HepG2 (cell line): ENCODE data around the gene TRMT112. TPM values are rescaled to one million over a fixed set of nuclear protein-coding genes. Genes with fewer than 3 reads are reported as not detected.

Experiments
- ATAC-seq: fragments of 200-7000 bp; cut with Tn5 transposase; 3 replicates; pipeline ENCODE4 v1.9.1; 2020; ENCODE audit warnings: mild to moderate bottlenecking, moderate library complexity
- BruUV-seq: library from RNA; stranded (reverse); fragments of 400-500 nt; replicated peaks from 2 replicates; lab custom pipeline; 2021; lab: Mats Ljungman, UMichigan
- CTCF ChIA-PET: fragments of 300-600 bp; formaldehyde crosslinking; extraction: SDS; loops from one replicate; lab custom pipeline; 2021; ENCODE audit warnings: low total read pairs, inconsistent platforms, low intra/inter-chr PET ratio; lab: Yijun Ruan, JAX
- POLR2A ChIA-PET: fragments of 350-600 bp; sonication (Branson Sonifier 250); formaldehyde crosslinking; loops from one replicate; lab custom pipeline; 2020; ENCODE audit warnings: antibody characterized with exemption, inconsistent platforms; lab: Yijun Ruan, JAX
- DNase-seq: peaks from one replicate; pipeline ENCODE4 v3.0.0-alpha.2; 2015; ENCODE audit warnings: low spot score
- FAIRE-seq: peaks from 3 replicates; lab custom pipeline; 2011; peaks lifted over from hg19 to GRCh38; lab: Jason Lieb, UNC
- H2AFZ ChIP-seq: one replicate; pipeline ENCODE4 v1.6.1; 2011; ENCODE audit warnings: low read length, inconsistent platforms
- H3K27ac ChIP-seq: fragments of 300-600 bp; 3 replicates; pipeline ENCODE4 v1.8.0; 2011; ENCODE audit warnings: mixed run types, mild to moderate bottlenecking, mixed read lengths, low read length, inconsistent platforms; ENCODE audit not compliant: insufficient read depth; ENCODE audit errors: extremely low read length
- H3K27me3 ChIP-seq, 2 experiments: fragments of 200-600 bp in 1 of 2; 2 replicates in 1 of 2; 3 replicates in 1 of 2; pipeline versions ENCODE4 v1.6.0 to v1.8.0; 2011; ENCODE audit warnings: low read length in 2 of 2, mild to moderate bottlenecking in 2 of 2, moderate library complexity in 2 of 2, inconsistent platforms in 1 of 2; ENCODE audit not compliant: insufficient read depth in 2 of 2, control insufficient read depth in 1 of 2
- H3K36me3 ChIP-seq, 2 experiments: fragments of 200-600 bp in 1 of 2; replicated peaks in 1 of 2; 2 replicates in 1 of 2; 3 replicates in 1 of 2; pipeline versions ENCODE4 v1.5.1 to v1.8.0; 2011; ENCODE audit warnings: low read length in 2 of 2, inconsistent platforms in 1 of 2; ENCODE audit not compliant: insufficient read depth in 2 of 2, control insufficient read depth in 1 of 2
- H3K4me1 ChIP-seq: 2 replicates; pipeline ENCODE4 v1.5.1; 2012; ENCODE audit warnings: low read length, inconsistent platforms; ENCODE audit not compliant: insufficient read depth
- H3K4me2 ChIP-seq: 2 replicates; pipeline ENCODE4 v1.6.0; 2011; ENCODE audit warnings: low read depth, low read length, inconsistent platforms
- H3K4me3 ChIP-seq, 3 experiments: fragments of 200-600 bp in 1 of 3; sonication (generic), shearing (Covaris generic) in 1 of 3; replicated peaks in 1 of 3; 2 replicates each; pipeline ENCODE4 v1.5.1; 2011 to 2016; ENCODE audit warnings: low read length in 3 of 3, inconsistent platforms in 2 of 3, low read depth in 2 of 3, mild to moderate bottlenecking in 2 of 3, control low read depth in 1 of 3, mixed read lengths in 1 of 3; ENCODE audit not compliant: insufficient read depth in 1 of 3
- H3K79me2 ChIP-seq: one replicate; pipeline ENCODE4 v1.6.1; 2011; ENCODE audit warnings: low read length, inconsistent platforms; ENCODE audit not compliant: insufficient read depth
- H3K9ac ChIP-seq: 2 replicates; pipeline ENCODE4 v1.6.0; 2011; ENCODE audit warnings: mild to moderate bottlenecking, low read depth, low read length, inconsistent platforms; ENCODE audit not compliant: insufficient read depth
- H3K9me3 ChIP-seq: 2 replicates; pipeline ENCODE4 v1.5.1; 2012; ENCODE audit warnings: mild to moderate bottlenecking, low read length
- H4K20me1 ChIP-seq: 2 replicates; pipeline ENCODE4 v1.6.0; 2011; ENCODE audit warnings: inconsistent platforms, mild to moderate bottlenecking, low read length, moderate library complexity; ENCODE audit not compliant: insufficient read depth
- AHR ChIP-seq: IDR thresholded peaks from 2 replicates; pipeline ENCODE4 v1.6.1; 2018; ENCODE audit warnings: missing genetic modification reagents, missing compliant biosample characterization
- HCFC1 ChIP-seq: fragments of 150-350 bp; IDR thresholded peaks from 2 replicates; pipeline ENCODE4 v1.6.1; 2014; ENCODE audit warnings: low read depth, low read length
- RFX5 ChIP-seq: IDR thresholded peaks from 2 replicates; pipeline ENCODE4 v1.6.1; 2011; ENCODE audit warnings: low read depth, low read length, improper control_type of control experiment
- XBP1 ChIP-seq: sonication (generic); formaldehyde crosslinking; IDR thresholded peaks from 2 replicates; pipeline ENCODE4 v1.5.0; 2020; ENCODE audit warnings: missing genetic modification reagents
- ZFP90 ChIP-seq: sonication (generic); formaldehyde crosslinking; IDR thresholded peaks from 2 replicates; pipeline ENCODE4 v1.8.0; 2022; ENCODE audit warnings: missing genetic modification reagents, mild to moderate bottlenecking, inconsistent platforms, borderline replicate concordance
- ZNF530 ChIP-seq: sonication (generic); formaldehyde crosslinking; IDR thresholded peaks from 2 replicates; pipeline ENCODE4 v1.5.0; 2020; ENCODE audit warnings: low read depth, mild to moderate bottlenecking, missing genetic modification reagents
- WGBS: methylation state at CpG from one replicate; pipeline ENCODE4 v1.1.6; 2017; ENCODE audit warnings: low lambda C conversion rate; 5-methylcytosine and 5-hydroxymethylcytosine counted together
- in situ Hi-C: cut with HindIII; loops from 2 replicates; pipeline ENCODE4 v1.10.0; 2017; ENCODE audit warnings: low pct_unique_long_range_greater_than_20kb; ENCODE audit not compliant: extremely low pct_ligation_motif_present
- intact Hi-C: fragments of 100-400 bp; cut with micrococcal nuclease; formaldehyde crosslinking; loops from one replicate; pipeline ENCODE4 v1.10.0; 2022; ENCODE audit not compliant: unreplicated experiment
- polyA plus RNA-seq, 8 experiments: library from polyadenylated mRNA; depleted of rRNA in 3 of 8; stranded (reverse) in 7 of 8; unstranded in 1 of 8; fragments of >200 nt; fragmentation: Illumina TruSeq in 4 of 8; extraction: Trizol in 4 of 8; gene quantifications; 2 replicates each; pipeline versions ENCODE4 v1.2.1 to v1.2.3, GENCODE V29; 2011 to 2016; ENCODE audit warnings: low read depth in 4 of 8, missing spikeins in 1 of 8, mixed read lengths in 1 of 8; ENCODE audit not compliant: insufficient read depth in 1 of 8
- total RNA-seq, 5 experiments: library from RNA; depleted of rRNA; stranded (reverse); fragments of >200 nt; fragmentation: Illumina TruSeq; extraction: Trizol; gene quantifications; 2 replicates each; pipeline ENCODE4 v1.2.3, GENCODE V29; 2016; ENCODE audit warnings: low read depth in 1 of 5
- TF ChIP-seq, protein P1 (sequence below): sonication (generic); formaldehyde crosslinking; IDR thresholded peaks from 2 replicates; pipeline ENCODE4 v1.4.0; 2020; ENCODE audit warnings: missing genetic modification reagents, borderline replicate concordance

Gene TRMT112
- total and polyA plus RNA-seq, 2 of the 13 experiments (the other 11 are each of a cell fraction or from before 2014, with no cell fraction given): 186 to 409 TPM

DNA sequence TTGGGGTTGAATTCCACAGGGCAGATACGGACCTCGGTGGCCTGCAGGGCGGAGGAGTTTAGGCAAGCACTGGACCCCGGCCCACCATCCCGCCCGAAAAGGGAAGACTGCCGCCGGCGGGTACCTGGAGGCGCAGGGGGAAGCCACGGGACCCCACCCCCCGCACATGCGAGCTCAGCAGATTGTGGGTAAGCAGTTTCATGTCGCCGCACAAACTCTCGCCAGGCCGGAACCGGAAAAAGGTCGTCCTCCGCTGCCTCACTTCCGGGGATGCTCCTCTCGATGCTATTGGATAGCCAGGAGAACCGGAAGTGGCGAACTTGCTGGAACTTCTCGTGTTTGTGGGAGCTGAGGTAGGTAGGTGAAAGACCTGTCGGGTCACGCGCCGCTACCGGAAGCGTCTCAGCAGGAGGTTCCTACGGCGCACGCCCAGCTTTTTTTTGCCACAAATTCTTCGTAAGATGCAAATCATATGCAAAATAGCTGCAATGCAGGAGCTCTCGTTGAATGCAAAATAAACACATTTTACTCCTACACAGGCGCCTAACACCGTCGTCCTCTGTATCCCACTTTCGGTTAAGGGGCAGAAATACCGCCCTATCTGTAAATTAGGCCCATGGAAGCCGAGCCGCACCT, at the start of gene TRMT112 (continued):
- TF ChIP-seq HCFC1 (peak; percentile 43; the same call in 1 of the 2 replicates), RFX5 (no peak; the same call in 1 of the 2 replicates)

DNA sequence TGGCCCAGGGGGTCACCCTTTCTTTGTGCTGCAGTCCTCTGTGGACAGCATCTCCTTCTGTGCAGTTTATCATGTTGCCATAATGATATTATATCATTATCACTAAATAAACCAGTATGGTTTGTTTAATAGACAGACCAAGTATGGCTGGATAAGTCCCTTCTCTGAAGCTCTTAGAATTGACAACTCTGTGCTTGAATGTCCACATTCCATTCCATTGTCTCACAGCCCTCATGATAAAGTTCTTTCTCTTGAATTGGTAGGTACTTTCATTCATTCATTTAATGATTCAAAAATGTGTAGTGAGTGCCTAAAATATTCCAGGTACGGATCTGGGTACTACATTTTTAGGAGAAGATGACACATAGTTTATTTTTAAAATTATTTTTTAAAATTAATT, 49.4 kb upstream of the TRMT112 start:
- FAIRE-seq (no peak), ATAC-seq (no peak), DNase-seq (no peak)
- Histone ChIP-seq H3K27me3 (no peaks in the 10 kb centered on the region), H3K79me2 (no peaks in the 10 kb centered on the region), H4K20me1 (no peaks in the 10 kb centered on the region), H3K36me3 (peaks cover 6 to 28% of the 10 kb centered on the region in 2 experiments), H2AFZ (no peak overlapping the region), H3K9ac (no peak overlapping the region), H3K27ac (no peak overlapping the region), H3K4me3 (no peak overlapping the region), H3K4me1 (no peaks in the 10 kb centered on the region), H3K9me3 (no peaks in the 10 kb centered on the region), H3K4me2 (no peak overlapping the region)
- in situ Hi-C loops (no loop called here), intact Hi-C loops (no loop called here)
- POLR2A ChIA-PET: no interaction called here
- CTCF ChIA-PET: no interaction called here
- WGBS: 95% methylated on average over 1 of the region's 1 CpG
- no TSS peak for BruUV-seq
- TF ChIP-seq ZFP90: no peak
- no peak for TF ChIP-seq ZNF530 (CRISPR knock-in tag)
- TF ChIP-seq AHR (CRISPR knock-in tag): no peak
- no peak for TF ChIP-seq XBP1
- TF ChIP-seq, protein P1, sequence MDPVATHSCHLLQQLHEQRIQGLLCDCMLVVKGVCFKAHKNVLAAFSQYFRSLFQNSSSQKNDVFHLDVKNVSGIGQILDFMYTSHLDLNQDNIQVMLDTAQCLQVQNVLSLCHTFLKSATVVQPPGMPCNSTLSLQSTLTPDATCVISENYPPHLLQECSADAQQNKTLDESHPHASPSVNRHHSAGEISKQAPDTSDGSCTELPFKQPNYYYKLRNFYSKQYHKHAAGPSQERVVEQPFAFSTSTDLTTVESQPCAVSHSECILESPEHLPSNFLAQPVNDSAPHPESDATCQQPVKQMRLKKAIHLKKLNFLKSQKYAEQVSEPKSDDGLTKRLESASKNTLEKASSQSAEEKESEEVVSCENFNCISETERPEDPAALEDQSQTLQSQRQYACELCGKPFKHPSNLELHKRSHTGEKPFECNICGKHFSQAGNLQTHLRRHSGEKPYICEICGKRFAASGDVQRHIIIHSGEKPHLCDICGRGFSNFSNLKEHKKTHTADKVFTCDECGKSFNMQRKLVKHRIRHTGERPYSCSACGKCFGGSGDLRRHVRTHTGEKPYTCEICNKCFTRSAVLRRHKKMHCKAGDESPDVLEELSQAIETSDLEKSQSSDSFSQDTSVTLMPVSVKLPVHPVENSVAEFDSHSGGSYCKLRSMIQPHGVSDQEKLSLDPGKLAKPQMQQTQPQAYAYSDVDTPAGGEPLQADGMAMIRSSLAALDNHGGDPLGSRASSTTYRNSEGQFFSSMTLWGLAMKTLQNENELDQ (CRISPR knock-in tag): no peak
